WI38 (cell line): ENCODE results near the gene ATP1A4.
"Not testable (repeated sequence)": the region's sequence is repeated elsewhere in the genome, so short reads cannot be mapped to it uniquely, and the experiment has no call there.

Experiments
- H3K4me3 ChIP-seq: 2 replicates; pipeline ENCODE4 v1.5.1; 2011; ENCODE audit warnings: low read depth, mild to moderate bottlenecking, control low read depth, low read length
- CTCF ChIP-seq: IDR thresholded peaks from 2 replicates; pipeline ENCODE4 v1.5.1; 2012; ENCODE audit warnings: low read depth, mild to moderate bottlenecking, control low read depth, low read length

The ATP1A4 gene

GRCh38 chr1:160123726-160124125 is 27.7 kb upstream of the ATP1A4 start:
- no peak for TF ChIP-seq CTCF
- no peak overlapping the region for H3K4me3 ChIP-seq

- H3K4me3 ChIP-seq = no peak overlapping the region
- TF ChIP-seq CTCF = peak; percentile 27; the same call in 1 of the 2 replicates
These were observed 26.5 kb upstream of the ATP1A4 start for GRCh38 chr1:160124705-160125478.

- H3K4me3 ChIP-seq = no peak overlapping the region
- no peak for TF ChIP-seq CTCF
These were observed 25.7 kb upstream of the ATP1A4 start for GRCh38 chr1:160125746-160126145.

DNA sequence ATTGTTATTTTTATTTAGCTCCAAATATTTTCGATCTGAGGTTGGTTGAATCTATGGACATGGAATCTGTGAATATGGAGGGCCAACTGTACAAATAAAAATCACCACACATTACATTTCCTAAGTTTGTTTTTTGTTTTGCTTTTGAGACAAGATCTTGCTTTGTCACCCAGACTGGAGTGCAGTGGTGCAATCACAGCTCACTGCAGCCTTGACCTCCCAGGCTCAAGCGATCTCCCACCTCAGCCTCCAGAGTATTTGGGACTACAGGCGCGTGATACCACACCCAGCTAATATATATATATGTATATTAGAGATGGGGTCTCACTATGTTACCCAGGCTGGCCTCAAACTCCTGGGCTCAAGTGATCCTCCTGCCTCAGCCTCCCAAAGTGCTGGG is 25.1 kb upstream of the ATP1A4 start:
- H3K4me3 ChIP-seq = not testable (repeated sequence)

- TF ChIP-seq CTCF = no peak
- H3K4me3 ChIP-seq = no peak overlapping the region
These were observed 24.0 kb upstream of the ATP1A4 start for GRCh38 chr1:160127381-160127780.

- TF ChIP-seq CTCF = no peak
- H3K4me3 ChIP-seq = no peak overlapping the region
These were observed 23.4 kb upstream of the ATP1A4 start for GRCh38 chr1:160127865-160128523.

GRCh38 chr1:160128636-160129035 is 22.8 kb upstream of the ATP1A4 start:
- H3K4me3 ChIP-seq = no peak overlapping the region
- TF ChIP-seq CTCF = no peak
